Activated naive CD8-positive, alpha-beta T cell treated with anti-CD3 and anti-CD28 coated beads, Interleukin-2, amount 50 U/mL, for 24 hours (primary cell): Measurements from ENCODE around the gene TENM4.

ENCODE experiments used
- ATAC-seq: fragments of 150-1000 bp; cut with Tn5 transposase; one replicate; pipeline ENCODE4 v1.10.0; 2021
- DNase-seq: peaks from one replicate; pipeline ENCODE4 v3.0.0; 2021
- H3K27ac Mint-ChIP-seq: one replicate; pipeline ENCODE4 v1.8.0; 2021; ENCODE audit warnings: mild to moderate bottlenecking, mixed read lengths
- H3K27me3 Mint-ChIP-seq: one replicate; pipeline ENCODE4 v1.8.0; 2021; ENCODE audit warnings: mixed read lengths
- H3K36me3 Mint-ChIP-seq: one replicate; pipeline ENCODE4 v1.8.0; 2021; ENCODE audit warnings: low read depth, mixed read lengths
- H3K4me1 Mint-ChIP-seq: one replicate; pipeline ENCODE4 v1.8.0; 2021; ENCODE audit warnings: mixed read lengths
- H3K4me3 Mint-ChIP-seq: one replicate; pipeline ENCODE4 v1.8.0; 2021; ENCODE audit warnings: mild to moderate bottlenecking, moderate library complexity, mixed read lengths
- H3K9me3 Mint-ChIP-seq: one replicate; pipeline ENCODE4 v1.8.0; 2021; ENCODE audit warnings: mixed read lengths

The TENM4 gene

GRCh38 chr11:79013509-79013908 is 427.3 kb downstream of the TENM4 start:
- Mint-ChIP-seq H3K27me3 (peaks cover 4% of the 10 kb centered on the region), H3K4me3 (no peak overlapping the region), H3K36me3 (no peaks in the 10 kb centered on the region), H3K27ac (no peak overlapping the region), H3K9me3 (no peaks in the 10 kb centered on the region), H3K4me1 (peaks cover 3% of the 10 kb centered on the region)
- DNase-seq (no peak), ATAC-seq (no peak)

GRCh38 chr11:79011357-79011756 is 429.5 kb downstream of the TENM4 start:
- no peaks in the 10 kb centered on the region for H3K4me1 Mint-ChIP-seq
- H3K27me3 Mint-ChIP-seq: peaks cover 3% of the 10 kb centered on the region

GRCh38 chr11:79007771-79008402 is 432.9 kb downstream of the TENM4 start:
- H3K36me3 Mint-ChIP-seq: no peaks in the 10 kb centered on the region
- ATAC-seq (no peak), DNase-seq (no peak)
- H3K9me3 Mint-ChIP-seq: peaks cover 10% of the 10 kb centered on the region
- no peaks in the 10 kb centered on the region for H3K4me1 Mint-ChIP-seq
- H3K4me3 Mint-ChIP-seq: no peak overlapping the region
- no peaks in the 10 kb centered on the region for H3K27me3 Mint-ChIP-seq
- no peak overlapping the region for H3K27ac Mint-ChIP-seq

More at GRCh38 chr11:79011357-79011756, 429.5 kb downstream of the TENM4 start:
- H3K27ac Mint-ChIP-seq: no peak overlapping the region
- DNase-seq: no peak
- ATAC-seq: no peak
- H3K4me3 Mint-ChIP-seq: no peak overlapping the region
- H3K36me3 Mint-ChIP-seq: no peaks in the 10 kb centered on the region
- H3K9me3 Mint-ChIP-seq: no peaks in the 10 kb centered on the region

GRCh38 chr11:79006854-79007253 is 434.0 kb downstream of the TENM4 start:
- no peak for ATAC-seq
- no peaks in the 10 kb centered on the region for H3K36me3 Mint-ChIP-seq
- no peak overlapping the region for H3K4me3 Mint-ChIP-seq
- H3K27ac Mint-ChIP-seq: no peak overlapping the region
- DNase-seq: no peak
- H3K4me1 Mint-ChIP-seq: no peaks in the 10 kb centered on the region
- H3K27me3 Mint-ChIP-seq: no peaks in the 10 kb centered on the region
- H3K9me3 Mint-ChIP-seq: peaks cover 14% of the 10 kb centered on the region

GRCh38 chr11:78996007-78996406 is 444.8 kb downstream of the TENM4 start:
- H3K27me3 Mint-ChIP-seq: peaks cover 8% of the 10 kb centered on the region
- no peaks in the 10 kb centered on the region for H3K36me3 Mint-ChIP-seq
- H3K4me3 Mint-ChIP-seq: no peak overlapping the region
- ATAC-seq: no peak
- no peak overlapping the region for H3K27ac Mint-ChIP-seq
- H3K4me1 Mint-ChIP-seq: no peaks in the 10 kb centered on the region
- DNase-seq: no peak
- peaks cover 17% of the 10 kb centered on the region for H3K9me3 Mint-ChIP-seq

- Mint-ChIP-seq H3K27me3 (peaks cover 8% of the 10 kb centered on the region), H3K9me3 (peaks cover 17% of the 10 kb centered on the region), H3K27ac (no peak overlapping the region), H3K4me3 (no peak overlapping the region), H3K36me3 (no peaks in the 10 kb centered on the region), H3K4me1 (no peaks in the 10 kb centered on the region)
- DNase-seq (no peak), ATAC-seq (no peak)
These were observed 445.7 kb downstream of the TENM4 start for GRCh38 chr11:78995171-78995570.

GRCh38 chr11:78993802-78994430 is 446.9 kb downstream of the TENM4 start:
- no peak overlapping the region for H3K27ac Mint-ChIP-seq
- ATAC-seq (no peak), DNase-seq (no peak)
- no peaks in the 10 kb centered on the region for H3K4me1 Mint-ChIP-seq
- no peaks in the 10 kb centered on the region for H3K36me3 Mint-ChIP-seq
- peaks cover 8% of the 10 kb centered on the region for H3K27me3 Mint-ChIP-seq
- H3K4me3 Mint-ChIP-seq: no peak overlapping the region
- H3K9me3 Mint-ChIP-seq: peaks cover 5% of the 10 kb centered on the region

GRCh38 chr11:78991681-78992080 is 449.1 kb downstream of the TENM4 start:
- DNase-seq (no peak), ATAC-seq (no peak)
- peaks cover 7% of the 10 kb centered on the region for H3K27me3 Mint-ChIP-seq
- peaks cover 4% of the 10 kb centered on the region for H3K9me3 Mint-ChIP-seq
- no peaks in the 10 kb centered on the region for H3K4me1 Mint-ChIP-seq
- H3K27ac Mint-ChIP-seq: no peak overlapping the region
- no peak overlapping the region for H3K4me3 Mint-ChIP-seq
- H3K36me3 Mint-ChIP-seq: no peaks in the 10 kb centered on the region

GRCh38 chr11:78990261-78990660 is 450.6 kb downstream of the TENM4 start:
- no peak for DNase-seq
- ATAC-seq: no peak
- Mint-ChIP-seq H3K9me3 (peaks cover 4% of the 10 kb centered on the region), H3K27ac (no peak overlapping the region), H3K36me3 (no peaks in the 10 kb centered on the region), H3K4me3 (no peak overlapping the region), H3K4me1 (no peaks in the 10 kb centered on the region), H3K27me3 (peaks cover 3% of the 10 kb centered on the region)

- no peaks in the 10 kb centered on the region for H3K4me1 Mint-ChIP-seq
- no peak for ATAC-seq
- H3K36me3 Mint-ChIP-seq: no peaks in the 10 kb centered on the region
- no peaks in the 10 kb centered on the region for H3K9me3 Mint-ChIP-seq
- DNase-seq: no peak
- H3K27ac Mint-ChIP-seq: no peak overlapping the region
- H3K27me3 Mint-ChIP-seq: no peaks in the 10 kb centered on the region
- no peak overlapping the region for H3K4me3 Mint-ChIP-seq
These were observed 453.1 kb downstream of the TENM4 start for GRCh38 chr11:78987748-78988147.

- DNase-seq: no peak
- Mint-ChIP-seq H3K9me3 (no peaks in the 10 kb centered on the region), H3K36me3 (no peaks in the 10 kb centered on the region)
These were observed 454.5 kb downstream of the TENM4 start for GRCh38 chr11:78986305-78986704.

GRCh38 chr11:78985663-78986062 is 455.2 kb downstream of the TENM4 start:
- Mint-ChIP-seq H3K27me3 (no peaks in the 10 kb centered on the region), H3K27ac (no peak overlapping the region), H3K4me3 (no peak overlapping the region), H3K36me3 (no peaks in the 10 kb centered on the region), H3K9me3 (no peaks in the 10 kb centered on the region), H3K4me1 (no peaks in the 10 kb centered on the region)
- ATAC-seq (no peak), DNase-seq (no peak)

More at GRCh38 chr11:78986305-78986704, 454.5 kb downstream of the TENM4 start:
- ATAC-seq: no peak
- no peak overlapping the region for H3K4me3 Mint-ChIP-seq
- H3K4me1 Mint-ChIP-seq: no peaks in the 10 kb centered on the region
- no peaks in the 10 kb centered on the region for H3K27me3 Mint-ChIP-seq
- H3K27ac Mint-ChIP-seq: no peak overlapping the region

- Mint-ChIP-seq H3K27ac (no peak overlapping the region), H3K36me3 (no peaks in the 10 kb centered on the region), H3K4me3 (no peak overlapping the region), H3K9me3 (no peaks in the 10 kb centered on the region), H3K4me1 (no peaks in the 10 kb centered on the region), H3K27me3 (no peaks in the 10 kb centered on the region)
- ATAC-seq (no peak), DNase-seq (no peak)
These were observed 458.4 kb downstream of the TENM4 start for GRCh38 chr11:78982473-78982872.

GRCh38 chr11:78981153-78981552 is 459.7 kb downstream of the TENM4 start:
- Mint-ChIP-seq H3K4me3 (no peak overlapping the region), H3K9me3 (no peaks in the 10 kb centered on the region), H3K27ac (no peak overlapping the region), H3K27me3 (peaks cover under 1% of the 10 kb centered on the region), H3K36me3 (no peaks in the 10 kb centered on the region), H3K4me1 (no peaks in the 10 kb centered on the region)
- no peak for DNase-seq
- no peak for ATAC-seq

GRCh38 chr11:78978831-78979230 is 462.0 kb downstream of the TENM4 start:
- Mint-ChIP-seq H3K9me3 (no peaks in the 10 kb centered on the region), H3K27ac (no peak overlapping the region), H3K4me3 (no peak overlapping the region), H3K4me1 (no peaks in the 10 kb centered on the region), H3K36me3 (no peaks in the 10 kb centered on the region), H3K27me3 (peaks cover 2% of the 10 kb centered on the region)
- ATAC-seq (no peak), DNase-seq (no peak)
